ENCODE measurements around the gene ZNF529. TPM values are rescaled to one million over a fixed set of nuclear protein-coding genes. Genes with fewer than 3 reads are reported as not detected.

ZNF529 gene
- total RNA-seq, 1 donor from 2014 or later, result 28.1 TPM

GRCh38 chr19:36526581-36526980, 46.5 kb downstream of the ZNF529 start:
- DNase-seq (ENCODE audit: low spot score) (no peak), ATAC-seq (no peak)
- intact Hi-C loops (cut with DNase I), result no loop called here

- DNase-seq (ENCODE audit: low spot score), result no peak
- intact Hi-C loops (cut with DNase I), result no loop called here
- no peak for ATAC-seq
Measured at GRCh38 chr19:36524617-36525016, 48.5 kb downstream of the ZNF529 start.

GRCh38 chr19:36514012-36514612, 59.0 kb downstream of the ZNF529 start:
- intact Hi-C loops (cut with DNase I), result no loop called here
- no peak for DNase-seq (ENCODE audit: low spot score)
- no peak for ATAC-seq

DNA sequence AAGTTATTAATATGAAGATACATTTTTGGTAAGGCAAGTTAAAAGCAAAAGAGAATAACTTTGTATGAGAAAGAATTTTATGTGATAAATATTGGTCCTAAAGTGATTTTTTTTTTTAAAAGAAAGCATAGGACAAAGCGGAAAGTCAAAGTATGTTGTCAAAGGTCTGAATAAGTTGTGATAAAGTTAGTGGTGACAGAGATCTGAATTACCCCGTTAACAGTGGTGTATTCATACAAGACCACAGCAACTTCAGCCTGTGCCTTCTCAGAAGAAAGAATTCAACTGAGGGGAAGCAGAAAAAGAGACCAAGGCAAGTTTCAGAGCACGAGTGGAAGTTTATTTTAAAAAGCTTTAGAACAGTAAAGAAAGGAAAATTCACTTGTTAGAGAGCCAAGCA, 64.8 kb downstream of the ZNF529 start:
- ATAC-seq, result no peak
- intact Hi-C loops (cut with DNase I), result no loop called here
- no peak for DNase-seq (ENCODE audit: low spot score)

DNA sequence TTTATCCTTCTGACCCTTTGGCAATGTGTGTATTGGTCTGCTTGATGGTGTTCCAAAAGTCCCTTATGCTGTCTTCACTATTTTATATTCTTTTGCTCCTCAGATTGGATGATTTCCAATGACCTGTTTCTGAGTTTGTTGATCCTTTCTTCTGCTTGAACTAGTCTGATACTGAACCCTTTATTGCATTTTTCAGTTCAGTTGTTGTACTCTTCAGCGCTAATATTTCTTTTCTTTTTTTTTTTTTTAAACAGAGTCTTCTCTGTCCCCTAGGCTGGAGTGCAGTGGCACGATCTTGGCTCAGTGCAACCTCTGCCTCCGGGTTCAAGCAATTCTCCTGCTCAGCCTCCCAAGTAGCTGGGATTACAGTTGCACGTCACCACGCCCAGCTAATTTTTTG, 71.1 kb downstream of the ZNF529 start:
- no peak for ATAC-seq
- no peak for DNase-seq (ENCODE audit: low spot score)
- intact Hi-C loops (cut with DNase I), result no loop called here

GRCh38 chr19:36497001-36497400, 76.1 kb downstream of the ZNF529 start:
- DNase-seq (ENCODE audit: low spot score), result no peak
- ATAC-seq, result no peak
- intact Hi-C loops (cut with DNase I), result no loop called here

Other genes with a start within 250 kb of the ZNF529 start
- gene ZFP14, start 194.1 kb downstream of the ZNF529 start, total RNA-seq, result 11.5 TPM
- 10.7 TPM for gene ZFP82, start 154.6 kb downstream of the ZNF529 start, total RNA-seq
- 19.8 TPM for gene ZNF566, start 83.7 kb downstream of the ZNF529 start, total RNA-seq
- gene ZNF260, start 45.0 kb downstream of the ZNF529 start, total RNA-seq, result 13.5 TPM
- 13.6 TPM for gene ZNF382, start 32.0 kb upstream of the ZNF529 start, total RNA-seq
- 9.2 TPM for gene ZNF461, start 93.5 kb upstream of the ZNF529 start, total RNA-seq
- 11.6 TPM for gene ZNF567, start 114.3 kb upstream of the ZNF529 start, total RNA-seq
- 4.5 TPM for gene ZNF850, start 199.5 kb upstream of the ZNF529 start, total RNA-seq

All from sciatic nerve (tissue), 2 donors.